Stimulated activated CD8-positive, alpha-beta memory T cell treated with anti-CD3 and anti-CD28 coated beads, Interleukin-4, amount 100 ng/mL, for 24 hours (primary cell): ENCODE results near the gene COPS6.
A peak's percentile ranks its signal among the peaks of the same experiment; 100 is the strongest.

ENCODE experiments used
- DNase-seq: peaks from one replicate; pipeline ENCODE4 v3.0.0-alpha.2; 2020; ENCODE audit warnings: low read depth

Gene COPS6

DNA sequence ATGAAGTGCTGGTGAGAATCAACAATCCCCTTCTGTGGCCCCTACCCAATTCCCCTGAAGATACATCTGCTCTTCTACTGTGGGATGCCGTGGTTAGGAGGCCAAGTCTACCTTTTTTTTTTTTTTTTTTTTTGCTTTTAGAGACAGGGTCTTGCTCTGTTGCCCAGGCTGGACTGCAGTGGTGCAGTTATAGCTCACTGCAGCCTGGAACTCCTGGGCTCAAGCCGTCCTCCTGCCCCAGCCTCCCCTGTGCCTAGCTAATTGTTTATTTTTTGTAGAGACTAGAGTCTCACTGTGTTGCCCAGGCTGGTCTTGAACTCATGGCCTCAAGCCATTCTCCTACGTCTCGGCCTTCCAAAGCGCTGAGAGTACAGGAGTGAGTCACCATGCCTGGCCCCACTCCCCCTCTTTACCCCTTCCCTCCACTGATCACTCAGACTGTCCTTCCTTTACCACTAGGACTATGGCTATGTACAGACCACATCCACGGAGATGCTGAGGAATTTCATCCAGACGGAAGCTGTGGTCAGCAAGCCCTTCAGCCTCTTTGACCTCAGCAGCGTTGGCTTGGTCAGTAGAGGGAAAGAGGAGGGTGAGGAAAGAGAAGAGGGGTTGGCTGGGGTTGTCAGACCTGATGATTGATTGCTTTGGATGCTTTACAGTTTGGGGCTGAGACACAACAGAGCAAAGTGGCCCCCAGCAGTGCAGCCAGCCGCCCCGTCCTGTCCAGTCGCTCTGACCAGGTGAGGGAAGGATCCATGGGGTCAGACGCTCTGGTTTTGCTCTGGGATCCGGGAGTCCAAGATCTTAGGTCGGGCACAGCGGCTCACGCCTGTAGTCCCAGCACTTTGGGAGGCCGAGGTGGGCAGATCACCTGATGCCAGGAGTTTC lies 14.4 kb downstream of the COPS6 start:
- no peak for DNase-seq

DNA sequence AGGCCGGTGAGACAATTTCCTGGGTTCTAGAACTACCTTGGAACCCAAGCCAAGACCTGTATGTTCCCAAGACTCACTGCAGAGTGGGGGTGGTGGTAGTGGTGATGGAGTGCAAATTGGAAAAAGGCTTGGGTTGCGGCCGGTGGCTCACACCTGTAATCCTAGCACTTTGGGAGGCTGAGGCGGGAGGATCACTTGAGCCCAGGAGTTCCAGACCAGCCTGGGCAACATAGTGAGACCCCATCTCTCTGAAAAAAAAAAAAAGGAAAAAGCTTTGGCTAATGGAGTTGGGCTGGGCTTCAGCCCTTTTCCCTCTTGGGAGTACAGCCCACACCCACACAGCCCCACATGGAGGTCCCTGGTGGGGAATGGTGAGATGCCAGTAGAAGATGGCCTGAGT lies 16.8 kb downstream of the COPS6 start:
- no peak for DNase-seq

DNA sequence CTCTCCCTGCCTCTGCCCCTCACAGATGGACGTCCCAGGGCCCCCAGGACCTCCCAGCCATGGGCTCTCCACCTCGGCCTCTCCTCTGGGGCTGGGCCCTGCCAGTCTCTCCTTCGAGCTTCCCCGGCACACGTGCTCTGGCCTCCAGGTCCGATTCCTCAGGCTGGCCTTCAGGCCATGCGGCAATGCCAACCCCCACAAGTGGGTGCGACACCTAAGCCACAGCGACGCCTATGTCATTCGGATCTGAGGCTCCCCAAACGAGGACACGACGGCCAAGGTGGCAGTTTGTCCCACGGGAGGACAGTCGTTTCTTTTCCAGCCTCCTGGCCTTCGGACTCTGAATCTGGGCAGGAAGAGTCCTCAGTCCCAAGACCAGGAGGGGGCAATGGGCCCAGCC lies 17.9 kb downstream of the COPS6 start:
- DNase-seq: no peak

DNA sequence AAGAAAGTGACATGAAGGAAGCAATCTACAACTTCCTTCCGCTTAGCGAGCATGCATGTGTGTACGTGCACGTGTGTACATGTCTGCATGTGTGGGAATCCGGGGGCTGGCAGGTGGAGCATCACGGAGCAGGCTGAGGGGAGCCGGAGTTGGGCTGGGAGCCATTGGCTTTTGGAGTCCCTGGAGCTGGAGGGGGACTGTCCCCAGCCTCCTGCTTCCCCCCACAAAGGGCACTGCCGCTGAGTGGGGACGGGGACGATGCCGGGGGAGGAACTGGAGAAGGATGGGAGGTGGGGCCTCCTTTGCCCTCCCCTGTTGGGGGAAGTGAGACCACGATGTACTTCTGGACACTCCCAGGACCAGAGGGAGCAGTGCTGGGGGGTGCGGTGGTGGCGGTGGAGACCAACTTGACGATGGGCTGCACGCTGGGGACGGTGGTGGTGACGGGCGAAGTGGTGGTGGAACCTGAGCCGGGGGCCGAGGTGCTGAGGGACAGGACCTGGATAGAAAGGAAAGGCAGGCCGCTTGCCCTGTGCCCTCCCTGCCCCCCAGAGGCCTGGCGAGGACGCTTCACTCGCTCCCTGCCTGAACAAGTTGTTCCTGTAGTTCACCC lies 18.5 kb downstream of the COPS6 start:
- DNase-seq: no peak

DNA sequence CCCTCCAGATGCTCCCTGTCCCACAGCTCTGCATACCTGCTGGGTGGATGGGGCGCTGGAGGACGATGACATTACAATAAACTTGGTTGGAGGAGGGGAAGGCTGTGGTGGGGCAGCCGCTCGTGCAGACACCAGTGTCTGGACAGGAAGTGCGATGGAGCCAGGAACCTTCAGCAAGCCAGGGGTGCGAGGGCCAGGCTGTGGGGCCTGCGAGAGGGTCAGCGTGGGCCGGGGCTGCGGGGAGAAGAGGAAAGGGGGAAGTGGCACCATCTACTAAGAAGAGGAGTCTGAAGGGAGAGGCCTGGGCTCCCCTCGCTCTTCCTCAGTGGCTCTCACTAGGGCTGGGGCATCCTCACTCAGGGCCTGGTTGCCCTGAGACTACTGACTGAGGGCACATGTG lies 19.1 kb downstream of the COPS6 start:
- DNase-seq: no peak

DNA sequence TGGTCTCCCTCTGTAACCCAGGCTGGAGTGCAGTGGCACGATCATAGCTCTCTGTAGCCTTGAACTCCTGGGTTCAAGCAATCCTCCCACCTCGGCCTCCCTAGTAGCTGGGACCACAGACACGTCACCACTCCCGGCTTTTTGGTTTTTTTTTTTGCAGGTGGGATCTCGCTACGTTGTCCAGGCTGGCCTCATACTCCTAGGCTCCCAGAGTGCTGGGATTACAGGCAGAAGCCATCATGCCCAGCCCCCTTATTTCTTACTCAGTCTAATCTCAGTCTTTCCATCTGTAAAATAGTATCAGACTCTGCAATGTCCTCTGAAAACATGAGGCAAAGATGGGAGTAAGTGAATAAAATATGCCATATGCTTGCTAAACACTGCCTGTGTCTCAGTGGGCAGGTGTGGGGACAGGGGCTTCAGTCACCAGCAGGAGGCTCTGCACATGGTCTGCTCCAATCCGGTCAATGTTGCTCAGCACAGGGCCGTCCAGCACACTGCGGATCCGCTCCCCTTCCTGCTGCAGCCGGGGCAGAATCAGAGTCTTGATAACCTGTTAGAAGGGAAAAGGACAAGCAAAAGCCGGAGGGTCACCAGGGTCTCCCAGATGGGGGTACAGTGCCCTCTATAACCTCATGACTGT lies 20.9 kb downstream of the COPS6 start:
- no peak for DNase-seq

DNA sequence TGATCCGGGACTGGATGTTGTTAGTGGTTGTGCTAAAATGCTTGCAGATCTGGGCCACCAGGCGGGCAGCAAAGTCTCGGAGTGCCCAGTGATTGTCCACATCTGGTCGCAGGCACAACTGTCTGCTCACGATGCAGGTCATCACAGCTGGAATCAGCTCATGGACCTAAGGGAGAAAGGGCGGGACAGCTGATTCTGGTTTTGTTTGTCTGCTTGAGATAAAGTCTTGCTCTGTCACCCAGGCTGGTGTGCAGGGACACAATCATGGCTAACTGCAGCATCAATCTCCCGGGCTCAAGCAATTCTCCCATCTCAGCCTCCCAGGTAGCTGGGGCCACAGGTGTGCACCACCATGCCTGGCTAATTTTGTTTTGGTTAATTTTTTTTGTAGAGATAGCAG lies 22.4 kb downstream of the COPS6 start:
- no peak for DNase-seq

DNA sequence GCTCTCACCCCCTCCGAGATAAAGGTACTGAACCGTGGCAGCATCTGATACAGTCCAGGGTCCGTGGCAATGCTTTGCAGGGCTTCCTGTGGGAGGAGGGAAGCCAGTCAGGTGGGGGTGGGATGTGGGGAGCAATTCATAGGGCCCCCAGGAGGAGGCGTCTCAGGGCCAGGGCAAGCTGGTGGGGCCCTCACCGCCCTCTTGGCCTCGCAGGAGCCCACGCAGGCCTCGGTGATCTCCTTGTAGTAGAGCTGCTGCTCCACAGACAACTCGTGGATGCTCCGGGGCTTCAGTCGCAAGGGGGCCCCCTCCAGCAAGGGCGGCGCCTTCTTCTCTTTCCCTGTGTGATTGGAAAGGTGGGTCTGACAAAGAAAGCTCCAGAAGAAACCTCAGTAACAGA lies 23.1 kb downstream of the COPS6 start:
- no peak for DNase-seq

DNA sequence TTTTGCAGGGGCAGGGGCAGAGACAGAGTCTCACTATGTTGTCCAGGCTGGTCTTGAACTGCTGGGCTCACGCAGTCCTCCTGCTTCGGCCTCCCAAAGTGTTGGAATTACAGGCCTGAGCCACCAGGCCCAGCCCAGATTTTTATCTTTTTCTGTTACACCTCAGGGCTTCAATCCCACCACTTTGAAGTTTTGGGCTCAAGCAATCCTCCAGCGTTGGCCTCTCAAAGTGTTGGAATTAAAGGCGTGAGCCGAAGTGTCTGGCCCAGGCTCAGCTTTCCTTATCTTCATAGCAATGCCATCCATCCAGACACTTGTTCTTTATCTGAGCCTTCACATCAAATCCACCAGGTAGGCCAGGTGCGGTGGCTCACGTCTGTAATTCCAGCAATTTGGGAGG lies 26.3 kb downstream of the COPS6 start:
- no peak for DNase-seq

DNA sequence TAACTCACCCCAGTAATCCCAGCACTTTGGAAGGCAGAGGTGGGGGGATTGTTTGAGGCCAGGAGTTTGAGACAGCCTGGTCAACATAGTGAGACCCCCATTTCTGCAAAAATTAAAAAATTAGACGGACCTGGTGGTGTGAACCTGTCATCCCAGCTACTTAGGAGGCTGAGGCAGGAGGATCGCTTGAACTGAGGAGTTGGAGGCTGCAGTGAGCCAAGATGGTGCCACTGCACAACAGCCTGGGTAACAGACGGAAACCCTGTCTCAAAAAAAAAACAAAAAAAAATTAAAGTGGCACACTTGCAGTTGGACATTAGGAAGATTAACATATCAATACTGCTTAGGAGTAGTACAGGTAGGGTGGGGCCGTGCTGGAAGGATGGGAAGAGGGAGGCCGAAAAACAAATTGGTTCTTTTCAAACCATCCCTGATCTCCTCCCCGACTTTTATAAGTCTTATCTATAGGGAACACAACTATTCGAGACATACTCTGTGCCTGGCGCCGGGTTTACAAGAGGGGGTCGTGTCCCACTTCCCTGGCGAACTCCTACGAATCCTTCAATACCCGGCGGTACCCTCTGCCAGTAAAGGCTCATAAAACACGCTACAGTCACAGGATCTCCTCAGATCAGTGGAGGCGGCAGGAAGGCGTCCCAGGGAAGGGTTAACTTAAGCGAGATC lies 29.8 kb downstream of the COPS6 start:
- DNase-seq: no peak

DNA sequence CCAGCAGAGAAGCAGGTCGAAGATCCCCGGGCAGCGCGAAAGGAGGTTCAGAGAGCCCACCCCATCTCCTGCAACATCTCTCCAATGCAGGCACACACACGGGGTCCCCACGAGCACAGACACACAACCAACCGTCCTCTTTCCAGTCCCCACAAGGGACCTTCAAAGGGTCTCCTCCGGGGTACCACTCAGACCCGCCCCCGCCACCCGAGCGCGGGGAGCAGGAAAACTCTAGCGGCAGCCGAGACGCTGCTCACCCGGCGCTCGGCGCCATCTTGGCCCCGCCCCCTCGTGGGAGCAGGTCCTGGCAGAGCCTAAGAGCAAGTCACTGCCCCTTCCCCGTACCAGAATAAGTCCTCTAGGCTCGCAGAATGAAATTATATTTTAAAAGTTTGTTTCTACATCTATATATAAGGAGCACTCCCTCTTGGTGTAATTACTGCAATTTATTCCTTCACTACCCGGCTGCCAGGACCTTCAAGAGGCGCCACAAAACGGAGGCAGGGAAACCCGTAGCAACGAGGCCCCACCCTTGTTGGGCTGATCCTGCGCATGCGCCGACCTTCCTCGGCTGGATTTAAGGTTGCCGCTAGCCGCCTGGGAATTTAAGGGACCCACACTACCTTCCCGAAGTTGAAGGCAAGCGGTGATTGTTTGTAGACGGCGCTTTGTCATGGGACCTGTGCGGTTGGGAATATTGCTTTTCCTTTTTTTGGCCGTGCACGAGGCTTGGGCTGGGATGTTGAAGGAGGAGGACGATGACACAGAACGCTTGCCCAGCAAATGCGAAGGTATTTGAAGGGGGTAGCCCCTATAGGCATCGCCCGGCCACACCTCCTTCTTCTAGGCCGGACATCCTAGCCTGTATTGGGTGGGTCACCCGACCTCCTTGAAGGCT lies 30.6 kb downstream of the COPS6 start, which contains the start of the genes CNPY4 and TAF6:
Gene CNPY4, plus strand, starts transcription at position 563 of the 898 bp plus-strand sequence. Its CDS starts 111 bp downstream, at position 674.
Gene TAF6, minus strand, starts transcription at position 287 of the 898 bp plus-strand sequence. CDS start 5,149 bp downstream, outside the sequence.
- peak; percentile 94 for DNase-seq

DNA sequence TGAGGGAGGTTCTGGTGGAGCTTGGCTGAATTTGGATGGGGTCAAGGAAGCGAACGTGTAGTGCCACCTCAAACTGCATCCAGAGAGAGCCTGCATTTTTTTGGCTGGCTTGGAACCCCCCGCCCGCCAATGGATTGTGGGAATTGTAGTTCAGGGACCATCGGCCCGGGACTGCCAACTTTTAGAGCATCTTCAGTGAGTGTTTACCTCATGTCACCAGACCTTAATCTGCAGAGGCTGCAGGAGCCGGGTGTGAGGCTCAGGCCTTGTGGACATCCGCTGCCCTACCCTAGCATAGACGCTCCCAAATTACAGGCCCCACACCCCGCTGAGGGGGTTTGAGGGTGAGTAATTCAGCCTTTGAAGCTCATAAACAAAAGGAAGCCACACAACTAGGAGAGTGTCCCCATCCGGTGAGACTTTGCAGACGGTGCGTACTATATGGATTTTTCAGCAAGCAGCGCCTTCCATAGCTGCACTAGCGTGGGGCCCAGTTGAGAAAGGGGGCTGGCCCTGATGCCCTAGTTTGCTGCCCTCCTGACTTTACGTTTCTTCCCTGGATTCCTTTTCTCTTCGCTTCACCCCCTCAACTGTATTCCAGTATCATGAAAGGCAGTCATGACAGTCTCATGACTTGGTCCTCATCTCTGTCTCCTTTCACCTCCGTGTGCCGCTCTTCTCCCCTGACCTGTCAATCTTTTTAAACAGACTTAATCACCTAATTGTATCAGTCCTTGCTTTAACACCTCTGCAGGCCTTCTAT lies 31.4 kb downstream of the COPS6 start:
- peak; percentile 48 for DNase-seq

DNA sequence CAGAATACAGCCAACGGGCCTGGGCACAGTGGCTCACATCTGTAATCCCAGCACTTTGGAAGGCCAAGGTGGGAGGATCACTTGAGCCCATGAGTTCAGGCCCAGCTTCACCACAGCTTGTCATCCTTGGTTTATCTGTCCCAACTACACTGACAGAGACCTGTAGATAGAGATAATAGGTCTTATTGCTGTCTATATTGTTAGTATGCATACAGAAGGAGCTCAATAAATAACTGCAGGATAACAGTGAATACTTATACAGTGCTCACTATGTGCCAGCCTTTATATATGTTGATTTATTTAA lies 31.9 kb downstream of the COPS6 start:
- no peak for DNase-seq

DNA sequence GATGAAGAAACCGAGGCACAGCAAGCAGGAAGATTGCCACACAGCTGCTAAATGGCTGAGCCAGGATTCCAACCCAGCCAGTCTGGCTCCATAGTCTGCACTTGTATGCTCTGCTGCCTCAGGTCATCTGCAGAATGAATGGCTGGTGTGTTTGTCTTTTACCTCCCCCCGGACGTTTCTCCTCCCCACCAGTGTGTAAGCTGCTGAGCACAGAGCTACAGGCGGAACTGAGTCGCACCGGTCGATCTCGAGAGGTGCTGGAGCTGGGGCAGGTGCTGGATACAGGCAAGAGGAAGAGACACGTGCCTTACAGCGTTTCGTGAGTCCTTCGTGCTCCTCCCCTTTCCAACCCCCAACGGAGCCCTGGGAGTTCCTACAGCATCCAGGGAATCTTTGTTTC lies 33.3 kb downstream of the COPS6 start:
- no peak for DNase-seq

DNA sequence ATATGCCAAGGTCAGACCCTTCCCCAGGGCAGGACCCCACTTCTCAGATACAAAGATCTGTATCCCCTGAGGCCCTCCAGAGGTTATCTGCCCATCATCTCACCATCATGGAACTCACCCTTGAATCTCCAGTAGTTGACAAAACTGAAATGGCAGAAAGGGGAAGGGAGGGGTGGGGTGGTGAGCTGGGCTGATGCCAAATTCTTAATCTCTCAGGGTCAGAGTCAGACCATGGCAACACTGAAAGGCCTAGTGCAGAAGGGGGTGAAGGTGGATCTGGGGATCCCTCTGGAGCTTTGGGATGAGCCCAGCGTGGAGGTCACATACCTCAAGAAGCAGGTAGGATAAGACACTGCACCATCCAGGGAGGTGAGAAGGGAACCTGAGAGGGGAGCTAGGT lies 33.8 kb downstream of the COPS6 start:
- DNase-seq: no peak

DNA sequence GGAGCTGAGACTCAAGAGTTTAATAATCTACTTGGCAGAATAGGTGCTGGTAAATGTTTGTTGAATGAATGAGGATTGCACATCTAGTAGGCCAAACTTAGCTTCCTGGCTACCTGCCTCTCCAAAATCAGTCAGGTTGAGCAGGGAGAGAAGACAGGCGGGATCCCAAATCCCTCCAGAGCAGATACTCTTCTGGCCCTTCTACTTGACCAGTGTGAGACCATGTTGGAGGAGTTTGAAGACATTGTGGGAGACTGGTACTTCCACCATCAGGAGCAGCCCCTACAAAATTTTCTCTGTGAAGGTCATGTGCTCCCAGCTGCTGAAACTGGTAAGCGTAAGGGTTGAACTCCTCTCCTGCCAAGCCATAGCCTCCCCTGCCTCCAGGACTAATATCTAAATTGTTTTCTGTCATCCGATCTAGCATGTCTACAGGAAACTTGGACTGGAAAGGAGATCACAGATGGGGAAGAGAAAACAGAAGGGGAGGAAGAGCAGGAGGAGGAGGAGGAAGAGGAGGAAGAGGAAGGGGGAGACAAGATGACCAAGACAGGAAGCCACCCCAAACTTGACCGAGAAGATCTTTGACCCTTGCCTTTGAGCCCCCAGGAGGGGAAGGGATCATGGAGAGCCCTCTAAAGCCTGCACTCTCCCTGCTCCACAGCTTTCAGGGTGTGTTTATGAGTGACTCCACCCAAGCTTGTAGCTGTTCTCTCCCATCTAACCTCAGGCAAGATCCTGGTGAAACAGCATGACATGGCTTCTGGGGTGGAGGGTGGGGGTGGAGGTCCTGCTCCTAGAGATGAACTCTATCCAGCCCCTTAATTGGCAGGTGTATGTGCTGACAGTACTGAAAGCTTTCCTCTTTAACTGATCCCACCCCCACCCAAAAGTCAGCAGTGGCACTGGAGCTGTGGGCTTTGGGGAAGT lies 35.8 kb downstream of the COPS6 start:
- DNase-seq: no peak

DNA sequence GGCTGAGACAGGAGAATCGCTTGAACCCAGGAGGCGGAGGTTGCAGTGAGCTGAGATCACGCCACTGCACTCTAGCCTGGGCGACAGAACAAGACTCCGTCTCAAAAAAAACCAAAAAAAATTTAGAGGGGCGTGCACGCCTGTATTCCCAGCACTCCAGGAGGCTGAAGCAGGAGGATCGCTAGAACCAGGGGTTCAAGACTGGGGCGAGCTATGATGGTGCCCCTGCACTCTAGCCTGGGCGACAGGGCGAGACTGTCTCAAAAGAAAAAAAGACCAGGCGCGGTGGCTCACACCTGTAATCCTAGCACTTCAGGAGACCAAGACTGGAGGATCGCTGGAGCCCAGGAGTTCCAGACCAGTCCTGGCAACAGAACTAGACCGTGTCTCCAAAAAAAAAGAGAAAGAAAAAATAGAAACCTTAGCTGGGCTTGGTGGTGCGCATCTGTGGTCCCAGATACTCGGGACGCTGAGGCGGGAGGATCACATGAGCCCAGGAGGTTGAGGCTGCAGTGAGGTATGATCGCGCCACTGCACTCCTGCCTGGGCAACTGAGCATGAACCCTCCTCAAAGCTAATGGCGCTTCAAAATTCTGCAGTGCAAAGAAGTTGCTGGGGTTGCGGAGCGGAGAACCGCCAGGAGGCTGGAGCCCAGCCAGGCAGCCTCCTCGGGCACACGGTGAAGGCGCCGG lies 37.6 kb downstream of the COPS6 start:
- no peak for DNase-seq

DNA sequence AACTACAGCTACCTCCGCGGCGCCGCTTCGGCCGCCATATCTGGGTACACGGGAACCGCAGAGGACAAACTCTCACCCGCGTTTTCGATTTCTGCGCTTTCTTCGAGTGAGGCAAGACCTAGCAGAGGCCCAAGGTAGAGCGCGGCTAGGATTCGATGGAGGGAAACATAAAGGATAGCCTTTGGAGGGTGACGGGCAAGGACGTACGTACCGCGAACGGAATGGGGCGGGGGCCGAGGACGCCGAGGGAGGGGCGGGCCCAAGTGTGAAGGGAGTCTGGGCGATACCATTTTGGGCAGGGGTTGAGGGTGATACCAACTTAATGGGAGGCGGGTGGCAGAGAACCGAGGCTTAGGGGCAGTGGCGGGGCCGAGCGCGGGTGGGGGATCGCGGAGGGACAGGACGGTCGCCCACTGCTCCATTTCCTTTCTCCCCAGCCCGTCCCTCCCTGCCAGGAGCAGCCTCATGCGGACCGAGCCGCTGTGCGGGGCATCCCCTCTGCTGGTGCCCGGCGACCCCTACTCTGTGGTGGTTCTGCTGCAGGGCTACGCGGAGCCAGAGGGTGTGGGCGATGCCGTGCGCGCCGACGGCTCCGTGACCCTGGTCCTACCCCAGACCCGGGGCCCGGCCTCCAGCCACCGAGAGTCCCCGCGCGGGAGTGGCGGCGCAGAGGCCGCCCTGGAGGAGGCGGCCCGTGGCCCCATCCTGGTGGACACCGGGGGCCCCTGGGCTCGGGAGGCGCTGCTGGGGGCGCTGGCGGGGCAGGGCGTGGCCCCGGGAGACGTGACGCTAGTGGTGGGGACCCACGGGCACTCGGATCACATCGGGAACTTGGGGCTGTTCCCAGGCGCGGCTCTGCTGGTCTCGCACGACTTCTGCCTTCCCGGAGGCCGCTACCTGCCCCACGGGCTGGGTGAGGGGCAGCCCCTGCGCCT lies 38.4 kb downstream of the COPS6 start, which contains the start of gene MBLAC1:
Gene MBLAC1, plus strand, starts transcription at position 37 of the 935 bp plus-strand sequence. Its CDS starts 429 bp downstream, at position 466.
- DNase-seq: peak; percentile 82
